Activated gamma-delta T cell (primary cell): ENCODE measurements around the gene GABARAPL2.
"Not testable (repeated sequence)": the region's sequence is repeated elsewhere in the genome, so short reads cannot be mapped to it uniquely, and the experiment has no call there.

Experiments used
- DNase-seq: peaks from one replicate; lab custom pipeline; 2025; lab: John Stamatoyannopoulos, UW
- total RNA-seq, 2 donors: gene quantifications; one replicate each; lab custom pipeline; 2026; lab: John Stamatoyannopoulos, UW

Gene GABARAPL2
- total RNA-seq, result 47.1 to 67.1 reads per million in 2 donors

GRCh38 chr16:75566040-75566757 lies at the start of gene GABARAPL2:
GABARAPL2 (plus strand) TSS chr16:75566379; CDS start chr16:75566487, 108 bp downstream.
- DNase-seq, result peak; percentile 86

DNA sequence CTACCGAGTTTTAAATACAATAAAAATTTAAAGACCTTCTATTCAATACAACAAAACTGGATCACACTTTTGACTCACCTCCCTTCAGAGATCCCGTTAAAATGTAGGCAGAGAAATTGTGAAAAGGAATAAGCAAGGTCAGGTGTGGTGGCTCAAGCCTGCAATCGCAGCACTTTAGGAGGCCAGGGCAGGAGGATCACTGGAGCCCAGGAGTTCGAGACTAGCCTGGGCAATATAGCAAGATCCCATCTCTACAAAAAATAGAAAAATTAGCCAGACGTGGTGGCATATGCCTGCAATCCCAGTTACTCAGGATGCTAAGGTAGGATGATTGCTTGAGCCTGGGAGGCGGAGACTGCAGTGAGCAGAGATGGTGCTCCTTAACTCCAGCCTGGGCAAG lies 47.0 kb upstream of the GABARAPL2 start:
- no peak for DNase-seq

DNA sequence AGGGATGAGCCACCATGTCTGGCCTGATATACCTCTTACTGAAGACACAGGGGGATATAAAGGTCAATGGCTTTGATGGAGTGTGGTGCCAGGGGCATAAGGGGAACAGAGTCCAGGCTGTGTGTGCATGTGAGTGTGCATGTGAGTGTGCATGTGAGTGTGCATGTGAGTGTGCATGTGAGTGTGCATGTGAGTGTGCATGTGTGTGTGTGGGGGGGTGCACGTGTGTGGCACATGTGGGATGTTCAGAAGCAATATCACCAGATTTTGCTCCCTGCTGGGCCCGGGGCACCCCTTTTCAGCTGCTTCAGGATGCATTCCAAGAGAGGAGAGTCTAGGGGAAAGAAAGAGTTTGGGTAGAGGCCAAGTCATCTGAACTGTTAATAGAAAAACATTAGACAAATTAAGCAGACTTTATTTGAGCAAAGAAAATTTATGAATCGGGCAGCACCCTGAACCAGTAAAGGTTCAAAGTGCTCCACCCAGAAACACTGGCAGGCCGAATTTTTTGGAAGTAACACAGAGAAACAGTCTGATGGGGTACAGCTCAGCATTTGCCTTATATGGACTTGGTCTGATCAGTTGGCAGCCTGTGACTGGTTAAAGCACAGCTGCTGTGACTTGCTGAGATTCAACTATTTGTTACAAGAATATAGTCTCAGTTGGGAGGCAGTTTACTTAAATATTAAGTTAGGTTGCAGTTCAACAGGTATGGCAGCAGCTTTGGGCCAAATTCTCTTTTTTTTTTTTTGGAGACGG lies 40.0 kb upstream of the GABARAPL2 start:
- DNase-seq, result no peak

- no peak for DNase-seq
Measured at GRCh38 chr16:75527825-75528299, 38.3 kb upstream of the GABARAPL2 start.

- no peak for DNase-seq
Measured at GRCh38 chr16:75529056-75529905, 36.9 kb upstream of the GABARAPL2 start.

GRCh38 chr16:75529959-75530358 lies 36.2 kb upstream of the GABARAPL2 start:
- DNase-seq, result no peak

DNA sequence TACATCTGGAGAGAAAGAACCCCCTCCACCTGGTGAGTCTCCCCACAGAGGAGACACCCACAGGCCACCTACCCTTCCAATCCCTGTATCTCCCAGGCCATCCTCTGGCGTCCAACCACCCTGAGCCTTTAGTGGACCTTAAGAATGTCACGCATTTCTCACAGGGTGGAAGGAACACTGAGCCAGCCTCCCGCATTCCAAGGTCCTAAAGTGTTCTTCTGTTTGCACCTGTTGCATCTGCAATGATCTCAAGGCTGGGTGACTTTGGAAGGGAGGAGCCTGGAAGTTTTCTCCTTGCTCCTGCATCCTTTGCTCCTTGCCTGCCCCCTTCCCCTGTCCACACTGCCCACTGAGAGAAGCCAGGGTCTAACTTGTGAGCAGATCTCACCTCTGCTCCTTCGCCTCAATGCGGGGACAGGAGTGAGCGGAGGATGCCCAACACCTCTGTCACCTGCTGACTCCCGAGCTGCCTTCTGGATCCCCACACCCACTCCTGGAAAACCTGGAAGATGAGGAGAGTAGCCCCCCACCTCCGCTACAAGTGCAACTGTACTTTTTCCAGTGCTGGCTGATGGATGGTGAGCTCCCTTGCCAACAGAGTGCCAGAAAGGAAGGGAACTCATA lies 33.9 kb upstream of the GABARAPL2 start:
- no peak for DNase-seq

- no peak for DNase-seq
Measured at GRCh38 chr16:75532791-75533190, 33.4 kb upstream of the GABARAPL2 start.

DNA sequence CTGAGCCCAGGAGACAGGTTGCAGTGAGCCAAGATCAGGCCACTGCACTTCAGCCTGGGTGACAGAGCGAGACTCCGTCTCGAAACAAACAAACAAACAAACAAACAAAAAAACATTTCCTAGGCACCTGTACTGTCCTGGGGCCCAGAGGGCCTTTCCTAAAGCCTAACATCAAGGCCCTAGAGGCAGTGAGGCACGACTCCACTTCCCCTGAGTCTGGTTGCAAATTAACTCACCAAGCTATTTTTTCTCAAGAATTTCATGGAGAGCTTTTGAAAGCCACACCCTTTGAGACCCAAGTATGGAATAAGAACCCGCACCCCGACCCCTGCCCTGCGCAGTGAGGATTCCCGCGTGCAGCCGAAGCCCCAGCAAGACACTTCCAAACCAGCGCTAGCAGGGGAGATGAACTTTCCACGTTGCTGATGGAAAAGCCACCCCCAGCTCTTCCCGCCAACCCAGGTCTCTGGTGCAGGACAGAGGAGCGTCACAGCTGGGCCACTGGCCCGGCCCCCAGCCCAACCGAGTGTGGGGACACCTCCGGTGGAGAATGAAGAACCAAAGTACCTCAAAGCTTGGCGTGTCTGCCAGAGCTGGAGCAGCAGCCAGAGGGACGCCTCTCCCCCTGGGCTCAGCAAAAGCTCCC lies 31.5 kb upstream of the GABARAPL2 start:
- no peak for DNase-seq

DNA sequence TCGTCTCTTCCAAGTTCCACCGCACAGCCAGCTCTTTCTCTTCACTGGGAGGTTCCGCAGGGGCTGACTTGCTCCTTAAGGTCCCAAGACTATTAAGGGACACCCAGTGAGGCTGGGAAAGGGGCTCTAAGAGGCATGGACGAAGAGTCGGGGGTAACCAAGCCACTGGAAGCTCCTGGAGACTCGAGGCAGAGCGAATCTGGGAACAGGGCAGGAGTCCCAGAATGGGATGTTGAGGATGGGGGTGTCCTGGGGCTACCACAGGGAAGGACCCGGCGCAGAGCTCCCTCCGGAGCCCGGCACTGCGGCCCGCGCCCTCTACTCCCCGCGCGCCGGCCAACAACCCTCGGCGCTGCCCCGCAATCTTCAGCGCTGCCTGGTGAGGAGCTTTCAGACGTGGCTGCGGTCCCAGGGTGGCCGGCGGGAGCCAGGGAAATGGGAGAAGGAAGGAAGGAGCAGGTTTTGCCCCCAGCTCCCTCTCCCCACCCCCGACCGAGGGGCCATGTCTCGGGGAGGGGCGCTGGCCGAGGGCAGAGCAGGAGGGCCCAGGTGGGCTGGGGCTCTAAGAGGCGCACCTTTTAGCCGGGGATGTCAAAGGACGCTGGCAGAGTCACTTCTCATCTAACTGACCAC lies 30.9 kb upstream of the GABARAPL2 start:
- DNase-seq, result no peak

GRCh38 chr16:75535901-75536300 lies 30.3 kb upstream of the GABARAPL2 start, which contains the start of gene CHST5:
CHST5 (minus strand) TSS chr16:75536108; CDS start chr16:75530384, 5,724 bp downstream.
- DNase-seq, result no peak

- DNase-seq, result no peak
Measured at GRCh38 chr16:75537776-75538175, 28.4 kb upstream of the GABARAPL2 start.

GRCh38 chr16:75538882-75539565 lies 27.2 kb upstream of the GABARAPL2 start:
- DNase-seq, result not testable (repeated sequence)

DNA sequence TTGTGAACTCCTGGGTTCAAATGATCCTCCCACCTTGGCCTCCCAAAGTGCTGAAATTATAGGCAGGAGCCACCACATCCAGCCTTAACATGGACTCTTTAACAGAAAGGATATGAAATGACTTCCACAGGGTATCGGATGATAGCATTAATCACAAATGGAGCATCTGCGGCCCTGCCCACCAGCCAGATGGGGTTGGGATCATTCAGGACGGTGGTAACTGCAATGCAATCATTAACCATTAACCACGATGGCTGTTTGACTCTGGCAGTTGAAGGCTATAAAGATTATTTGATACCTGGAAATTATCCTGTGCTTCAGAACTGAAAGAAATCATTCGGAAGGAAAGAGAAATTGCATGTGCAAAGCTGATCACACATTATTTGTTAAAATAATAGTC lies 24.9 kb upstream of the GABARAPL2 start:
- no peak for DNase-seq

DNA sequence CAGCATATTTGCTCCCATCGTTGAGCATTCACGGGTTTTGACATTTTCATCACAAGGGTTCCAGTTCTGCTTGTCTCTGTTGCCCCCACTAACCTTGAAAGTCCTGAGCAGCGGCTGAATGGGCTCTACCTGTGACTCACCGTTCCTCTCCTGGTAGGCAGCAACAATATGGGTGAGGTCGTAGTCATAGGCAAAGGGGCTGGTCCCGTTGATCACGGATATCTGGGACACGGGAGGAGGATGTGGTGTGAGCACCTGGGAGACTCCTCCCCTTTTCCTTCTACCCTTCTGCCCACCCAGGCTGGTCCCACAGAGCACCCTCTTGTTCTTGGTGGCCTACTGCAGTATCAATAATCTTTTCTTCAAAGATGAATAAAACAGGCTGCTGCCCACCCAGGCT lies 23.7 kb upstream of the GABARAPL2 start:
- DNase-seq, result not testable (repeated sequence)

DNA sequence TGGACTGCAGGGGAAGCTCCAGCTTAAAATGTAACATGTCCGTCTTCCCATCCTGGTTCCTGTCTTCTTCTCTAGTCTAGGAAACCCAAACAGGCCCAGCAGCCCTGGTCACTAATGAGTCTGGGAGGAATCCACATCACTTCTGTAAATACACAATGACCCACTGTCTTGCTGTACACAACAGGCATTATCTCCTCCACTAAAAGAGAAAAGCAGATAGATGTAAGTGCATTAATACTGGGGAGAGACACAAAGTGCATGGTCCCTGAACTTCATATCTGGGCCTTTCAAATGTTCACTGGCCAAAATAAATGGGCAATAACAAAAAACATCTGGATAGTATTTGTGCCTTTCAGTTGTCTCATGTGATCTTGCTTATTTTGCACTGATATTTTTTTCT lies 20.3 kb upstream of the GABARAPL2 start:
- DNase-seq, result not testable (repeated sequence)

DNA sequence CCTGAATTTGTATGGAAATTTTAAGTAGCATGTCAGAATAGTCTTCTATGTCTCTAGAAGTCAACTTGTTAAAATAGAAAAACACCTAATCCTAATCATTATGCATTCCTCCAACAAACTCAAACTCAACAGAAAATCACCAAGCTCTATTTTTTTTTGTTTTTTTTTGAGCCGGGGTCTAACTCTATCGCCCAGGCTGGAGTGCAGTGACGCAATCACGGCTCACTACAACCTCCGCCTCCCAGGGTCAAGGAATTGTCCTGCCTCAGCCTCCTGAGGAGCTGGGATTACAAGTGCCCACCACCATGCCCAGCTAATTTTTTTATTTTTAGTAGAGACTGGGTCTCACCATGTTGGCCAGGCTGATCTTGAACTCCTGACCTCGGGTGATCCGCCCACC lies 19.9 kb upstream of the GABARAPL2 start:
- no peak for DNase-seq

DNA sequence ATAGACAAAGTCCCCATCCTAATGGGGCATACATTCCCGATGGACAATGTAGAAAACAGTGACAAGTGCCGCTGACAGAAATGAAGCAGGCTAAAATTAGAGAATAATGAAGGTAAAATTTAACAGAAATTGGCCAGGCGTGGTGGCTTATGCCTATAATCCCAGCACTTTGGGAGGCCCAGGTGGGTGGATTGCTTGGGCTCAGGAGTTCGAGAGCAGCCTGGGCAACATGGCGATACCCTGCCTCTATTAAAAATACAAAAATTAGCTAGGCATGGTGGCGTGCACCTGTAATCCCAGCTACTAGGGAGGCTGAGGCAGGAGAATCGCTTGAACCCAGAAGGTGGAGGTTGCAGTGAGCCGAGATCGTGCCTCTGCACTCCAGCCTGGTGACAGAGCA lies 17.7 kb upstream of the GABARAPL2 start:
- not testable (repeated sequence) for DNase-seq

DNA sequence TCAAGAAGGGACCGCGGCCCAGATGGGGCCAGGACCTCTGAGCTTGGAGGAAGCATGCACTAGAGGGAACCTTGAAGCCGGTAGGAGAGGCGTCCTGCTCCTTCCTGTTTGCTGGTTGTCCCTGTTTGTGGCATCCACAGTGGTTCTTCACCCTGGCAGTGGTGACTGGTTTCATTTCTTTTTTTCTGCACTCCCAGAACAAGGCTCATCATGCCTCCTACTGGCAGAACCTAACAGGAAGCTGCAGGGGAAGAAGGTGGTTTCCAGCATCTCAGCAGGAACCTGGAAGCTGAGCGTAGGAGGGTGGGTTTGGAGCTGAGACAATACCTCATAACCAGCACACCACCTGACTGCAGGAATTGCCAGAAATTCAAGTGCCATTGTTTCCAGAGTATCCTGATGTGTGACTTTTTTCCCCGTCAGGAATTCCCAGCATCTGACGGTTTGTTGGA lies 15.9 kb upstream of the GABARAPL2 start:
- DNase-seq, result no peak

DNA sequence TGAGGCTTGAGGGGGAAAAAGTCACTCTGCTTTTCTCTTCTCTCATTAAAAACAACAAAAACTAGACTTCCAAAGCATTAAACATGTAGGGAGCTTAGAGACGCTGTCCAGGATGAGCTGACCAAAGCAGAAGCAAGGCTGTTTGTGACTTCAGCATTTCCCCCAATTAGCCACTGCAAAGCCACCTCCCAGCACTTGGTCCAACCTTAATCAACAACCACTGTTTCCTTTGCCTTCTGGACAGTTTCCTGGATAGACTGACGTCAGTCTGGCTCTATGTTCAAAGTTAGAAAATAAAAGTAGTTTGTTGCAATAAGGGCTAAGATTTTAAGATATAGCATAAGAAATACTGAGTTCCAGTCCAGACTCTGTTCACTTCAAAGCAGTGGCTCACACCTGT lies 13.2 kb upstream of the GABARAPL2 start:
- no peak for DNase-seq
